DND-41 (cell line): ENCODE results near the gene STRADB.

ENCODE experiments used
- ATAC-seq: fragments of 200-7000 bp; cut with Tn5 transposase; 3 replicates; pipeline ENCODE4 v1.9.1; 2021; ENCODE audit warnings: low read depth; ENCODE audit not compliant: insufficient read depth
- DNase-seq: peaks from one replicate; pipeline ENCODE4 v3.0.0-alpha.2; 2020
- H2AFZ ChIP-seq: 2 replicates; pipeline ENCODE4 v1.6.0; 2012; ENCODE audit warnings: low read depth, low read length
- H3K27ac ChIP-seq: 2 replicates; pipeline ENCODE4 v1.5.1; 2012; ENCODE audit warnings: low read length, inconsistent platforms
- H3K27me3 ChIP-seq: fragments of 200-600 bp; sonication (generic); 2 replicates; pipeline ENCODE4 v1.6.0; 2012; ENCODE audit warnings: low read length, mild to moderate bottlenecking, inconsistent platforms; ENCODE audit not compliant: insufficient read depth, poor library complexity
- H3K36me3 ChIP-seq: 2 replicates; pipeline ENCODE4 v1.5.1; 2012; ENCODE audit warnings: low read length, inconsistent platforms; ENCODE audit not compliant: insufficient read depth
- H3K4me1 ChIP-seq: 2 replicates; pipeline ENCODE4 v1.5.1; 2012; ENCODE audit warnings: mild to moderate bottlenecking, low read length; ENCODE audit not compliant: insufficient read depth
- H3K4me2 ChIP-seq: 2 replicates; pipeline ENCODE4 v1.6.0; 2012; ENCODE audit warnings: mild to moderate bottlenecking, moderate library complexity, low read length, inconsistent platforms; ENCODE audit not compliant: insufficient read depth
- H3K4me3 ChIP-seq, 2 experiments: fragments of 200-600 bp in 1 of 2; shearing (Covaris generic) in 1 of 2; 2 replicates each; pipeline ENCODE4 v1.5.1; 2012 to 2016; ENCODE audit warnings: inconsistent platforms in 2 of 2, low read length in 2 of 2, mild to moderate bottlenecking in 2 of 2, low read depth in 1 of 2, moderate library complexity in 1 of 2
- H3K79me2 ChIP-seq: 2 replicates; pipeline ENCODE4 v1.6.0; 2012; ENCODE audit warnings: low read length, inconsistent platforms; ENCODE audit not compliant: insufficient read depth
- H3K9ac ChIP-seq: 2 replicates; pipeline ENCODE4 v1.6.0; 2012; ENCODE audit warnings: low read depth, mild to moderate bottlenecking, inconsistent platforms, low read length, moderate library complexity
- H3K9me3 ChIP-seq: 2 replicates; pipeline ENCODE4 v1.5.1; 2012; ENCODE audit warnings: low read length, moderate library complexity, mild to moderate bottlenecking, inconsistent platforms; ENCODE audit not compliant: insufficient read depth, severe bottlenecking
- H4K20me1 ChIP-seq: 2 replicates; pipeline ENCODE4 v1.6.0; 2012; ENCODE audit warnings: low read length; ENCODE audit not compliant: insufficient read depth
- CTCF ChIP-seq: IDR thresholded peaks from 2 replicates; pipeline ENCODE4 v1.5.1; 2012; ENCODE audit warnings: borderline replicate concordance, low read length, moderate library complexity, mild to moderate bottlenecking; ENCODE audit not compliant: poor library complexity, severe bottlenecking; ENCODE audit errors: extremely low read depth
- EZH2 ChIP-seq: IDR thresholded peaks from 3 replicates; pipeline ENCODE4 v1.6.1; 2012; ENCODE audit warnings: borderline replicate concordance, low read depth, mild to moderate bottlenecking, moderate library complexity, low read length, inconsistent platforms; ENCODE audit not compliant: severe bottlenecking

STRADB gene

GRCh38 chr2:201451292-201452057 lies at the start of gene STRADB, which contains the start of gene TRAK2:
TSS of gene STRADB (plus strand) at chr2:201451740. CDS start at chr2:201454841, 3,101 bp downstream.
TSS of gene TRAK2 (minus strand) at chr2:201451458. CDS start at chr2:201420507, 30,951 bp downstream.
- Histone ChIP-seq H4K20me1 (0 out of 2 replicates have a peak, but pooled peaks cover 5% of the 10 kb centered on the region), H3K9me3 (no peaks in the 10 kb centered on the region), H3K27me3 (no peaks in the 10 kb centered on the region), H3K4me1 (peaks cover 35% of the 10 kb centered on the region), H3K79me2 (peaks cover 22% of the 10 kb centered on the region), H3K4me2 (peak within 1 kb of the TSS; percentile 80), H3K27ac (peak within 1 kb of the TSS; percentile 78), H3K4me3 (peak within 1 kb of the TSS; percentile 59 to 87), H3K36me3 (no peaks in the 10 kb centered on the region; the same call in 1 of the 2 replicates), H2AFZ (peak within 1 kb of the TSS; percentile 97), H3K9ac (peak within 1 kb of the TSS; percentile 81)
- DNase-seq (peak; percentile 97), ATAC-seq (peak; percentile 93)
- peak; percentile 31 for TF ChIP-seq CTCF
- no peak for TF ChIP-seq EZH2

GRCh38 chr2:201401815-201402214 lies 49.7 kb upstream of the STRADB start:
- ATAC-seq, result no peak
- DNase-seq, result no peak

GRCh38 chr2:201402651-201403562 lies 48.6 kb upstream of the STRADB start:
- no peaks in the 10 kb centered on the region for H3K27me3 ChIP-seq
- no peak for DNase-seq
- no peak for TF ChIP-seq EZH2
- no peak for TF ChIP-seq CTCF
- H3K4me1 ChIP-seq, result peaks cover 40% of the 10 kb centered on the region
- H3K9me3 ChIP-seq, result no peaks in the 10 kb centered on the region
- no peak overlapping the region for H3K4me3 ChIP-seq
- H3K27ac ChIP-seq, result no peak overlapping the region
- no peak for ATAC-seq
- H3K36me3 ChIP-seq, result peaks cover 7% of the 10 kb centered on the region
- H2AFZ ChIP-seq, result no peak overlapping the region
- H3K4me2 ChIP-seq, result no peak overlapping the region
- no peaks in the 10 kb centered on the region for H3K79me2 ChIP-seq
- no peak overlapping the region for H3K9ac ChIP-seq
- no peaks in the 10 kb centered on the region for H4K20me1 ChIP-seq

More at GRCh38 chr2:201401815-201402214, 49.7 kb upstream of the STRADB start:
- no peaks in the 10 kb centered on the region for H3K27me3 ChIP-seq
- H3K9ac ChIP-seq, result no peak overlapping the region
- no peaks in the 10 kb centered on the region for H3K79me2 ChIP-seq
- H3K27ac ChIP-seq, result no peak overlapping the region
- no peaks in the 10 kb centered on the region for H4K20me1 ChIP-seq
- peaks cover 17% of the 10 kb centered on the region for H3K36me3 ChIP-seq
- no peak overlapping the region for H2AFZ ChIP-seq
- no peak overlapping the region for H3K4me3 ChIP-seq
- peaks cover 33% of the 10 kb centered on the region for H3K4me1 ChIP-seq
- no peak overlapping the region for H3K4me2 ChIP-seq
- no peaks in the 10 kb centered on the region for H3K9me3 ChIP-seq
- TF ChIP-seq CTCF (no peak), EZH2 (no peak)
